HG03135 (cell line): ENCODE data around the gene CDC42BPA.
"Not testable (repeated sequence)": the region's sequence is repeated elsewhere in the genome, so short reads cannot be mapped to it uniquely, and the experiment has no call there.

Source experiments
- ATAC-seq: cut with Tn5 transposase; IDR thresholded peaks from one replicate; pipeline ENCODE4 v1.9.1; 2021; ENCODE audit warnings: mild to moderate bottlenecking, moderate library complexity; ENCODE audit not compliant: unreplicated experiment

The CDC42BPA gene

GRCh38 chr1:227136210-227136820, 182.0 kb downstream of the CDC42BPA start:
- no peak for ATAC-seq

GRCh38 chr1:227134686-227135314, 183.5 kb downstream of the CDC42BPA start:
- no peak for ATAC-seq

GRCh38 chr1:227132695-227133094, 185.6 kb downstream of the CDC42BPA start:
- ATAC-seq: not testable (repeated sequence)

GRCh38 chr1:227131193-227131592, 187.1 kb downstream of the CDC42BPA start:
- ATAC-seq: no peak

GRCh38 chr1:227127891-227128290, 190.4 kb downstream of the CDC42BPA start:
- ATAC-seq: no peak

GRCh38 chr1:227125929-227126545, 192.3 kb downstream of the CDC42BPA start:
- ATAC-seq: no peak

- no peak for ATAC-seq
Measured at GRCh38 chr1:227124473-227124872, 193.8 kb downstream of the CDC42BPA start.

- ATAC-seq: no peak
Measured at GRCh38 chr1:227120826-227121225, 197.5 kb downstream of the CDC42BPA start.

GRCh38 chr1:227112538-227112937, 205.8 kb downstream of the CDC42BPA start:
- ATAC-seq: no peak

- ATAC-seq: no peak
Measured at GRCh38 chr1:227111782-227112181, 206.5 kb downstream of the CDC42BPA start.

- ATAC-seq: not testable (repeated sequence)
Measured at GRCh38 chr1:227105291-227105690, 213.0 kb downstream of the CDC42BPA start.

- ATAC-seq: no peak
Measured at GRCh38 chr1:227102056-227102455, 216.2 kb downstream of the CDC42BPA start.

- no peak for ATAC-seq
Measured at GRCh38 chr1:227094249-227094966, 223.9 kb downstream of the CDC42BPA start.

- ATAC-seq: no peak
Measured at GRCh38 chr1:227093309-227093708, 225.0 kb downstream of the CDC42BPA start.

- ATAC-seq: no peak
Measured at GRCh38 chr1:227092069-227092468, 226.2 kb downstream of the CDC42BPA start.

GRCh38 chr1:227086636-227087035, 231.7 kb downstream of the CDC42BPA start:
- ATAC-seq: no peak

GRCh38 chr1:227082999-227083746, 235.1 kb downstream of the CDC42BPA start:
- ATAC-seq: no peak

- ATAC-seq: no peak
Measured at GRCh38 chr1:227077783-227078182, 240.5 kb downstream of the CDC42BPA start.

- ATAC-seq: no peak
Measured at GRCh38 chr1:227073786-227074185, 244.5 kb downstream of the CDC42BPA start.

- no peak for ATAC-seq
Measured at GRCh38 chr1:227072991-227073390, 245.3 kb downstream of the CDC42BPA start.
